ENCODE measurements around the gene KRTAP10-10.

DNA sequence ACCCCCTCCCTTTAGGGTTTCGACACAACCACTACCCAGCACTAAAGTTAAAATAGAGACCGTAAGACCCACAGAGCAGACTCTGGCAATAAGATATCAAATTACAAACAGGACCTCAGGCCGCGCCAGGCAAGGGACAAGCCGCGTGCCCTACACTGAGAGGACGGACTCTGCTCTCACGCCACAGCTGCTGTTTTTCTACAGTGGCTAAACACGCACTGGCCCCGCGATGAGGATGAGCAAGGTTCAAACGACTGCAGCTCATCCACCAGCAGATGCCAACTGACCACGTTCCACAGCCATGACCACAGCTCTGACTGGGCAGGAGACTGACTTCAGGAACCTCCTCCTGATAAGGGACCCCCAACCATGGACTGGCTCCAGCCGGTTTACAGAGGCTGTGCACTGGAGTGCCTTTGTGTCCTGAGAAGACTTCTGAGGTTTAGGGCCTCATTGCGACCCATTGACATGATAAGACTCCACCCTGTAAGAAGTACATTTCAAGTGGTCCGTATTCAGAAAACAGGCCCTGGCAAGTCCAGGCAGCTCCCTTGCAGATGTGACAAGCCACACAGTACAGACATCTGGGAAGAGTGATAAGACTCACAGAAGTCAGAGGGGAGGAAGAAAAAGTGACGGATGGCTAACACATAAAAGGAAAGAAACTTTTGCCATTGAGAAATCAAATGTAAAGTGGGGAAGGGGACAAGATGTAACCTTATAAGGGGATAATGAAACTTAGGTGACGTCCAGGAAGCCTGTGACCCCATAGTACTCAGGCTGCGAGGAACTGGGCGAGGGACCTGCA, 43.4 kb upstream of the KRTAP10-10 start:
- TF ChIP-seq, protein P1, sequence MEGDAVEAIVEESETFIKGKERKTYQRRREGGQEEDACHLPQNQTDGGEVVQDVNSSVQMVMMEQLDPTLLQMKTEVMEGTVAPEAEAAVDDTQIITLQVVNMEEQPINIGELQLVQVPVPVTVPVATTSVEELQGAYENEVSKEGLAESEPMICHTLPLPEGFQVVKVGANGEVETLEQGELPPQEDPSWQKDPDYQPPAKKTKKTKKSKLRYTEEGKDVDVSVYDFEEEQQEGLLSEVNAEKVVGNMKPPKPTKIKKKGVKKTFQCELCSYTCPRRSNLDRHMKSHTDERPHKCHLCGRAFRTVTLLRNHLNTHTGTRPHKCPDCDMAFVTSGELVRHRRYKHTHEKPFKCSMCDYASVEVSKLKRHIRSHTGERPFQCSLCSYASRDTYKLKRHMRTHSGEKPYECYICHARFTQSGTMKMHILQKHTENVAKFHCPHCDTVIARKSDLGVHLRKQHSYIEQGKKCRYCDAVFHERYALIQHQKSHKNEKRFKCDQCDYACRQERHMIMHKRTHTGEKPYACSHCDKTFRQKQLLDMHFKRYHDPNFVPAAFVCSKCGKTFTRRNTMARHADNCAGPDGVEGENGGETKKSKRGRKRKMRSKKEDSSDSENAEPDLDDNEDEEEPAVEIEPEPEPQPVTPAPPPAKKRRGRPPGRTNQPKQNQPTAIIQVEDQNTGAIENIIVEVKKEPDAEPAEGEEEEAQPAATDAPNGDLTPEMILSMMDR (IDR thresholded peaks at IDR 0.05; ENCODE audit: low read depth, low read length, missing input control), result no peak
- TF ChIP-seq, protein P2, sequence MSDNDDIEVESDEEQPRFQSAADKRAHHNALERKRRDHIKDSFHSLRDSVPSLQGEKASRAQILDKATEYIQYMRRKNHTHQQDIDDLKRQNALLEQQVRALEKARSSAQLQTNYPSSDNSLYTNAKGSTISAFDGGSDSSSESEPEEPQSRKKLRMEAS (IDR thresholded peaks at IDR 0.05), result no peak
- TF ChIP-seq JUND (IDR thresholded peaks at IDR 0.05) (peak in 1 of 2 donors; percentile 54), RAD21 (IDR thresholded peaks at IDR 0.05) (peak in 1 of 2 donors; percentile 36), EGR1 (IDR thresholded peaks at IDR 0.05; ENCODE audit: low read depth in 2 of 2) (no peak), TAF1 (conservative IDR thresholded peaks at IDR 0.05) (no peak), RXRA (IDR thresholded peaks at IDR 0.05) (peak; percentile 40 to 75)

All from liver (tissue), 3 donors.